HG03457 (cell line): ENCODE data around the gene NPHP3.
"Not testable (repeated sequence)": the region's sequence is repeated elsewhere in the genome, so short reads cannot be mapped to it uniquely, and the experiment has no call there.

Source experiments
- ATAC-seq: cut with Tn5 transposase; IDR thresholded peaks from one replicate; pipeline ENCODE4 v1.9.1; 2021; ENCODE audit warnings: moderate number of reproducible peaks; ENCODE audit not compliant: unreplicated experiment

The NPHP3 gene, protein sequence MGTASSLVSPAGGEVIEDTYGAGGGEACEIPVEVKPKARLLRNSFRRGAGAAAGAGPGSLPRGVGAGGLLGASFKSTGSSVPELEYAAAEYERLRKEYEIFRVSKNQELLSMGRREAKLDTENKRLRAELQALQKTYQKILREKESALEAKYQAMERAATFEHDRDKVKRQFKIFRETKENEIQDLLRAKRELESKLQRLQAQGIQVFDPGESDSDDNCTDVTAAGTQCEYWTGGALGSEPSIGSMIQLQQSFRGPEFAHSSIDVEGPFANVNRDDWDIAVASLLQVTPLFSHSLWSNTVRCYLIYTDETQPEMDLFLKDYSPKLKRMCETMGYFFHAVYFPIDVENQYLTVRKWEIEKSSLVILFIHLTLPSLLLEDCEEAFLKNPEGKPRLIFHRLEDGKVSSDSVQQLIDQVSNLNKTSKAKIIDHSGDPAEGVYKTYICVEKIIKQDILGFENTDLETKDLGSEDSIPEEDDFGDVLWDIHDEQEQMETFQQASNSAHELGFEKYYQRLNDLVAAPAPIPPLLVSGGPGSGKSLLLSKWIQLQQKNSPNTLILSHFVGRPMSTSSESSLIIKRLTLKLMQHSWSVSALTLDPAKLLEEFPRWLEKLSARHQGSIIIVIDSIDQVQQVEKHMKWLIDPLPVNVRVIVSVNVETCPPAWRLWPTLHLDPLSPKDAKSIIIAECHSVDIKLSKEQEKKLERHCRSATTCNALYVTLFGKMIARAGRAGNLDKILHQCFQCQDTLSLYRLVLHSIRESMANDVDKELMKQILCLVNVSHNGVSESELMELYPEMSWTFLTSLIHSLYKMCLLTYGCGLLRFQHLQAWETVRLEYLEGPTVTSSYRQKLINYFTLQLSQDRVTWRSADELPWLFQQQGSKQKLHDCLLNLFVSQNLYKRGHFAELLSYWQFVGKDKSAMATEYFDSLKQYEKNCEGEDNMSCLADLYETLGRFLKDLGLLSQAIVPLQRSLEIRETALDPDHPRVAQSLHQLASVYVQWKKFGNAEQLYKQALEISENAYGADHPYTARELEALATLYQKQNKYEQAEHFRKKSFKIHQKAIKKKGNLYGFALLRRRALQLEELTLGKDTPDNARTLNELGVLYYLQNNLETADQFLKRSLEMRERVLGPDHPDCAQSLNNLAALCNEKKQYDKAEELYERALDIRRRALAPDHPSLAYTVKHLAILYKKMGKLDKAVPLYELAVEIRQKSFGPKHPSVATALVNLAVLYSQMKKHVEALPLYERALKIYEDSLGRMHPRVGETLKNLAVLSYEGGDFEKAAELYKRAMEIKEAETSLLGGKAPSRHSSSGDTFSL (N-terminal part only)

GRCh38 chr3:132722165-132723023, at the start of gene NPHP3:
Gene NPHP3 (minus strand): TSS chr3:132722409. CDS start chr3:132722355, 54 bp downstream.
- peak; percentile 70 for ATAC-seq

- ATAC-seq = no peak
Measured at GRCh38 chr3:132758740-132759139, 36.5 kb upstream of the NPHP3 start.

- ATAC-seq = no peak
Measured at GRCh38 chr3:132756108-132756650, 34.0 kb upstream of the NPHP3 start.

GRCh38 chr3:132753946-132754345, 31.7 kb upstream of the NPHP3 start:
- no peak for ATAC-seq

DNA sequence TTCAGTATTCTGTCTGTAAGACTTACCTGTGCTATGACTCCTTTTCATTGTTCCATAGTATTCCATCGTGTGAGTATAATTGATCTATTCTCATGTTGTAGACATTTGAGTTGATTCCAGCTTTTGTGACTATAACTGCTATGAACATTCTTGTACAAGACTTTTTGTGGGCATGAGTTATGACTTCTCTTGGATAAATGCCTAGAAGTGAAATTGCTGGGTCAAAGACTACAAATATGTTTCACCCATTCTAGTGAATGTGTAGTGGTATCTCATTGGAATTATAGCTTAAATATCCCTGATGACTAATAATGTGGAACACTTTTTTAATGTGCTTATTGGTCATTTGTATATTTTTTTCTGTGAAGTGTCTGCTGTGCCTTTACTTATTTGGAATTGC, 27.6 kb upstream of the NPHP3 start:
- no peak for ATAC-seq

DNA sequence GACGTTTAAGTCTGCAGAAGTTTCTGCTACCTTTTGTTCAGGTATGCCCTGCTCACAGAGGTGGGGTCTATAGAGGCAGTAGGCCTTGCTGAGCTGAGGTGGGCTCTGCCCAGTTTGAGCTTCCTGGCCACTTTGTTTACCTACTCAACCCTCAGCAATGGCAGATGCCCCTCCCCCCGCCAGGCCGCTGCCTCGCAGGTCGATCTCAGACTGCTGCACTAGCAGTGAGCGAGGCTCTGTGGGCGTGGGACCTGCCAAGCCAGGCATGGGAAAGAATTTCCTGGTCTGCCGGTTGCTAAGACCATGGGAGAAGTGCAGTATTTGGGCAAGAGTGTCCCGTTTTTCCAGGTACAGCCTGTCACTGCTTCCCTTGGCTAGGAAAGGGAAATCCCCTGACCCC, 24.5 kb upstream of the NPHP3 start:
- ATAC-seq = not testable (repeated sequence)

DNA sequence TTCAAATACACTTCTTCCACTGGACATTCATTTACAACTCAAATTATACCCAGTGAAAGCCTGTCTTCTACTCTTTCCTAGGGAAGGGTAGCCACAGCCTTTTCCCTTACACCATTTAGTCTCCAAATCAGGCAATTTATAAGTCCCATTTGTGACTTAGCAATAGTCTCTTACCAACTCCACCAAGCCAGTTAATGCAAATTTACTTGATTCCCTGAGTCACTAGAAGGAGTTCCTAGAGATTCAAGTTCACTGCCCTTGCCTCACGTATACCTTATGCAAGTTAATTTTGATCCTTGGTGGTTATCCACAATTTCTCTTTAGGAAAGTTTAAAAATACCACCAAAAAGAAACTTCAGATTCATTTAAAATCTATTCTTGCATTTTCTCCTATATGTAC, 16.1 kb upstream of the NPHP3 start:
- no peak for ATAC-seq

- no peak for ATAC-seq
Measured at GRCh38 chr3:132735589-132735988, 13.4 kb upstream of the NPHP3 start.

GRCh38 chr3:132730891-132731580, 8.8 kb upstream of the NPHP3 start:
- ATAC-seq = no peak

GRCh38 chr3:132726341-132726823, 4.2 kb upstream of the NPHP3 start:
- ATAC-seq = no peak

DNA sequence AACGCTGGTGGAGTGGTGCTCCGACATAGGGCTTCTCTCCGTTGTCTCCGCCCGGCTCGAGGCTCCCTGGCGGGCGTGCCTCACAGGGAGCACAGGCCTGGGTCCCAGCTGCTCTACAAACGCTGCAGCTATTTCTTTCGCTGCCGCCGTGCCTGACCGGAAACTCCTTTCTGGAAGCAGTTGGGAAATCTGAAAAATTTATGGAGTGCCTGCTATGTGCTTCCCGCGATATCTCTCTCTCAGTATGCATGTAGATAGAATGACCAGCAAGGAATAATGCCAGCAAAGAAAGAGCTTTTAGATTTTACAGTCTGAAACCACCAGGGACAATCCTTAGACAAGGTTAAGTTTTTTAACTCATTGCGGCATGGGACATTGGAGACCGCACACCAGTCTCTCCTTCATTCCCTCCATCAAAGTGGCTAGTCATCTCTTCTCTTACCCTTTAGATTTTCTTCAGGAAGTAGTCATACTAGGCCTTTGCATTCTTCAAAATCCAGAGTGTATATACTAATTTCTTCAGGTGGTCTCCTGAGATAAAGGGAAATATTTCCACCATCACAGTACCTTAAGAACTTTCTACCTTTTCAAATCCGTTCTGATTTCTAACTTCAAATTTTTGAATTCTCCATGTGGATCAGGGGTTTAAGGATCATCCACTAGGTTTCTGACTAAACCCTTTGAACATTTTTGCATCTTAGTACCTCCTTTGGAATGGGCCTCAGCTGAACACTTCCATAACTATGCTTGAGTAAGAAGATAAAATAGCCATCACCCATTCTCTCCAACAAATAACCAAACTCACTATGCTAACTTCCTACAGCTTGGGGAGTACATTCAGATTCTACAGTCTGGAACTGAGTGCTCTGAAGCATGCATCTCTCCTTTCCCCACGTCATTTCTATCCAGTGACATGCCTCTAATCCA, 1.1 kb upstream of the NPHP3 start:
- no peak for ATAC-seq

- no peak for ATAC-seq
Measured at GRCh38 chr3:132721479-132722164, 587 bp downstream of the NPHP3 start.

- ATAC-seq = no peak
Measured at GRCh38 chr3:132720228-132720627, 2.0 kb downstream of the NPHP3 start.

GRCh38 chr3:132716372-132716771, 5.8 kb downstream of the NPHP3 start:
- ATAC-seq = no peak

DNA sequence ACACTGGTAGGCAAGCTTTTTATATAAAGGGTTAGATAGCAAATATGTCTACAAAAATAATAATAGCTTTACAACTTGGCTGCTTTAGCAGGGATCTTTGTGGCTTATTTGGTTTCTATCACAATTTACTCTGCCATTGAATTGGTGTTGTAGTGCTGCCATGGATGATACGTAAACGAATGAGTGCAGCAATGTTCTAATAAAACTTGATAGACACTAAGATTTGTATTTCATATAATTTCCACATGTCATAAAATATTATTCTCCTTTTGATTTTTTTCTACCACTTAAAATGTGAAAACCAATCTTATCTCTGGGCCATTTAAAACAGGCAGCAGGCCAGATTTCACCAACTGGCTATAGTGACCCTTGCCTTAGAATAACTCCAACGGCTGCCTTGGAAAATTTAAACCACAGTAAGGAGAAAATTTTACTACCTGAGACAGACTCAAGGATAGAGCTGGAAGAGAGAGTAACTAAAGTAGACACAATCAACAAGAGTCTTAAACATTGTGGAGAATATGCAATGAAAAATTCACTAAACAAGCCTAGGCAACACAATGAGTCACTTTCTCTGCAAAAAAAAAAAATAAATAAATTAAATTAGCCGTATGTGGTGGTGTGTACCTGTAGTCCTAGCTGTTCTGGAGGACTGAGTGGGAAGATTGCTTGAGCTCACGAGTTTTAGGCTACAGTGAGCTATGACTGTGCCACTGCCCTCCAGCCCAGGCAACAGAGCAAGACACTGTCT, 8.1 kb downstream of the NPHP3 start:
- no peak for ATAC-seq

GRCh38 chr3:132710311-132710710, 11.9 kb downstream of the NPHP3 start:
- ATAC-seq = no peak

- no peak for ATAC-seq
Measured at GRCh38 chr3:132709761-132710160, 12.4 kb downstream of the NPHP3 start.
